ENCODE data around the gene HACD3. TPM values are rescaled to one million over a fixed set of nuclear protein-coding genes. Genes with fewer than 3 reads are reported as not detected.
"Not testable (repeated sequence)": the region's sequence is repeated elsewhere in the genome, so short reads cannot be mapped to it uniquely, and the experiment has no call there.

The HACD3 gene
- polyA plus RNA-seq, 3 donors: 159 to 196 (median 165) TPM

DNA sequence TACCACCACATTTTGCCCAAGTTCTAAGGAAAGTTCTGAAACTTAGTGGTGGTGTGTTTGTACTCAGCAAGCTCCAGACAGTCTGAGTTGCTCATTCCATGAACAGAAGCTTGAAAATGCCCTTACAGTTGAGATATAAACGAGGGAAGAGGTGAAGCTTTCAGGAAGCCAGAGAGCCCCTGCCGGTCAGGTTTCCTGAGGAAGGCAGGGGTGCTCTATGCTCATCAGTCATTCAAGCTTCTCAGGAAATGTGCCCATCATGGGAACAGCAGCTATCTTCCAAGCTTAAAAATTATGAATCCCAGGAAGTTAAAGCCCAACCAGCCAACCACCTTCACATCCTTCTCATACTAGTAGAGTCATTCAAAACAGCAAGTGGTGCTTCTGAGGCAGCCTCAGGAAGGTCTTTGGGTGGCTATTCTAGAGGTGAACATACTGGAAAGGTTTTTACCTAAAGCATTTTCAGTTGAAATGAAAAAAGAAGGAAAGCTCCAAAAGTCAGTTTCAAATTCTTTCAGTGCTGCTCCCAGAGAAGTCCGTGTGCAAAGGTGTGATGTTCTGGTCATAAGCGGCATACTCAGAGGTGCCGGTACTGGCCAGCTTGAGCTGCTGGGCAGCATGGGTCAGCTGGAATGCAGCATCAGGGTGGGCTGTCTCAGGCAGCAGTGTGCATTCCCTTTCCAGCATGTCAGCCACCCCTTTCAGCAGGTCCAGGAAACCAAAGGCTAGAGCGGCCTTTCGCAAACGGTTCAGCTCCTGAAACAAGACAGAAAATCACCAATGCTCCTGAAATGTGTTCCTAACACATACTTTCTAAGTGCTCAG lies 48.9 kb downstream of the HACD3 start:
- DNase-seq (ENCODE audit: extremely low read depth in 1 of 11, low read depth in 9 of 11, low spot score in 4 of 11): no peak

DNA sequence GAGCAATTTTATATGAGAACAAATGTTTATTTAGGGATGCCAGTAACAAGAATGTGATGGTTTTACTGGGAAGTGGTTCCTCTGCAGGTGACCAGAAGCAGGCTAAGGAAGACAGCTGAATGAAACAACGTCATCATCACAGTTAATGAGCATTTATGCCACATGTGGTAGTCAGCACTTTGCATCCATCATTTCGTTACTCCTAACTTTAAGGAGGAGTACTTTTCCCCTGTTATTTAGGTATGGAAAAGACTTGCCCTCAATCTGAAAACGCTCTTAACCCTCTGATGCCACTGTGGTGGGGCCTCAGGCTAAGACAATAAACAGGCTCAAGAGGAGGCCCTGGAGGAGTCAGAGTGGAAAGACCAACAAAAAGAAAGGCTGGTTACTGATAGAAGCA lies 49.5 kb downstream of the HACD3 start:
- no peak for DNase-seq (ENCODE audit: extremely low read depth in 1 of 11, low read depth in 9 of 11, low spot score in 4 of 11)

GRCh38 chr15:65580287-65580686 lies 50.0 kb downstream of the HACD3 start:
- no peak for DNase-seq (ENCODE audit: extremely low read depth in 1 of 11, low read depth in 9 of 11, low spot score in 4 of 11)

GRCh38 chr15:65583701-65584100 lies 53.4 kb downstream of the HACD3 start:
- peak in 7 of 11 donors; percentile 3 to 35 (median 23) for DNase-seq (ENCODE audit: extremely low read depth in 1 of 11, low read depth in 9 of 11, low spot score in 4 of 11)

DNA sequence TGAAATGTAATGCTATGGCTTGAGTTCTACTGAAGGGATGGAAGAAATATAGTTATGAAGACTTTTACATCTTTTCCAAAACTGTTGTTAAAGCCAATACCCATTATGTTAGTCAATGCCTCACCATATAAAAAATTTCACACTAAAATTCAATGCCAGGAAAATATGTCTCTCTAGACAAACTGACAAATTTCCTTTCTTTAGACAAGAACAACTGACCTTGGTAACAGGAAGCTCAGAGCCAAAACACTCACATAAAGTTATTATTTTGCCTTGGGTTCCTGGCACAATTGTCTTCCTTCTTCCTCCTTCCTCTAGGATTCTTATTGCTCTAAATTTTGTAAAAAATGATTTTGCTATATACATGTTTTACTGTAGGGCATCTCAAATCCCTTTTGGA lies 54.0 kb downstream of the HACD3 start:
- DNase-seq (ENCODE audit: extremely low read depth in 1 of 11, low read depth in 9 of 11, low spot score in 4 of 11): no peak

GRCh38 chr15:65587094-65587493 lies 56.8 kb downstream of the HACD3 start:
- DNase-seq (ENCODE audit: extremely low read depth in 1 of 11, low read depth in 9 of 11, low spot score in 4 of 11): no peak

DNA sequence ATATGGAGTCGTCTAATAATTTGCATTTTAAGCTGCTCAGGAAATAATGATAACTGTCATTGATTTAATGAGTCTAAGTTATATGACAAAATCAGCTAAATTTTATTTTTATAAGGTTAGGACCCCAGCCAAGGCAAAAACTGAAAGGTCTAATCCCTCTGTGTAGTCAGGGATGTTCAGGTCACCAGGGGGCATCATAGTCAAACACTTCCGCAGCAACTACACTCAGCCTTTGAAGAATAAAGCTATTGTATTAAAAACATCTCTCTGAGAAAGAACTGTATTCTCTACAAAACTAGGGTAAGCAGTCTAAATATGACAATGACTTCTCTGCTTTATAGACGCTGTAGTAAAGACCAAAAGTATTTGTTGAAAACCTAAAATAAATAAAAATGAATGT lies 65.7 kb downstream of the HACD3 start:
- DNase-seq (ENCODE audit: extremely low read depth in 1 of 11, low read depth in 9 of 11, low spot score in 4 of 11): no peak

GRCh38 chr15:65598468-65598867 lies 68.2 kb downstream of the HACD3 start:
- no peak for DNase-seq (ENCODE audit: extremely low read depth in 1 of 11, low read depth in 9 of 11, low spot score in 4 of 11)

DNA sequence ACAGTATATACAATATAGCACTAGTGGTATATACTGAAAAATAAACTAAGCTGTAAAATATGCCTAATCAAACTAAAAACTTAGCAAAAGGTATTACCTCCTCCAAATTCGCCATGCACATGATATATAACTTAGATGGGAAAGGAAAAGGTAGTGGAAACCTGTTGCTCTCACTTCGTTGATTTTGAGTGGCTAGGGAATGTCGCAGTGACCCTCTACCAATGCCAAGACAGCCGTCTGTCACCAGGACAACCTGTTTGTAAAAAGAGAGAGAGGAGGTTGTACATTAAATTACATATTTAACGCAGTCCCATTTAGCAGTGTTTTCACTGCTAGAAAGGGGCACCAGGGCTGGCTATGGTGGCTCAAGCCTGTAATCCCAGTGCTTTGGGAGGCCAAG lies 69.4 kb downstream of the HACD3 start:
- no peak for DNase-seq (ENCODE audit: extremely low read depth in 1 of 11, low read depth in 9 of 11, low spot score in 4 of 11)

- no peak for DNase-seq (ENCODE audit: extremely low read depth in 1 of 11, low read depth in 9 of 11, low spot score in 4 of 11)
Observed at GRCh38 chr15:65603134-65603533, 72.9 kb downstream of the HACD3 start.

- no peak for DNase-seq (ENCODE audit: extremely low read depth in 1 of 11, low read depth in 9 of 11, low spot score in 4 of 11)
Observed at GRCh38 chr15:65603559-65603958, 73.3 kb downstream of the HACD3 start.

DNA sequence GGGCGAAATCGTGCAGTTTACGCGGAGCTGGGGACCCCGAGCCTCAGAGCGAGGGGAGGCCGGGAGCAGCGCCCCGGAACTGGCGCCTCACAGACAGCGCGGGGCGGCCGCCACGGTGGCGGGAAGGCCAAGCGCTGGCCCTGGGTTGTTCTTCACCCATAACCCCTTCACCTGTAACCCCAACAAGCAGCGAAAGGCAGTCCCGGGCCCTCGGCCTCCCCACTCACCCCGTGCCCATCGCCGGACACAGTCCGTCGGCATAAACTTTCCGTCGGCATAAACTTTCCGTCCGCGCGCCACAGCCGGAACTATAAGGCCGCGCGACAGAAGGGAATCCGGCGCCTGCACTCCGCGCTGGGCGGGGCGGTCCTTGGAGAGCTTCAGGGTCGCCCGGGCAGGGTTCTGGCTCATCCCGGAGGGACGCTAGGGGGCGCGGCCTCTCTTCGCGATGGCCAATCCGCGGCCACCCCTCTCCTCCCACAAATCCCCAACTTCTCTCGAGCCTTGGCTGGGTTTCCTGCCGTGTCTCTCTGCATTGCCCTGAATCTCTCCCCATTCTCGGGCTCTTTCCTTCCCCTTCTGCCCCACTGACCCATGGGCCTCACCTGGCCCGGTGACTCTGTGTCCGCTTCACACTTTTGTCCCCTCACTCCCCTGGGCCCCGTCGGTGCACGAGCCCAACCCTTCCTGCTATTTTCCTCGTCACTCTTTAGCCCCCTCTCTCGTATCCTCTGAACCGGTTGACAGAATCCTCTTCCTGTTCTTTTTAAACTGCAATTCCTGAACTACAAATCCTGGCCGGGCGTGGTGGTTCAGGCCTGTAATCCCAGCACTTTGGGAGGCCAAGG lies 80.8 kb downstream of the HACD3 start, which contains the start of gene INTS14:
Gene INTS14 (minus strand): TSS at position 261 of the 848 bp plus-strand sequence. CDS start 3,751 bp downstream, outside the sequence.
- DNase-seq (ENCODE audit: extremely low read depth in 1 of 11, low read depth in 9 of 11, low spot score in 4 of 11): peak; percentile 84 to 97 (median 95)

DNA sequence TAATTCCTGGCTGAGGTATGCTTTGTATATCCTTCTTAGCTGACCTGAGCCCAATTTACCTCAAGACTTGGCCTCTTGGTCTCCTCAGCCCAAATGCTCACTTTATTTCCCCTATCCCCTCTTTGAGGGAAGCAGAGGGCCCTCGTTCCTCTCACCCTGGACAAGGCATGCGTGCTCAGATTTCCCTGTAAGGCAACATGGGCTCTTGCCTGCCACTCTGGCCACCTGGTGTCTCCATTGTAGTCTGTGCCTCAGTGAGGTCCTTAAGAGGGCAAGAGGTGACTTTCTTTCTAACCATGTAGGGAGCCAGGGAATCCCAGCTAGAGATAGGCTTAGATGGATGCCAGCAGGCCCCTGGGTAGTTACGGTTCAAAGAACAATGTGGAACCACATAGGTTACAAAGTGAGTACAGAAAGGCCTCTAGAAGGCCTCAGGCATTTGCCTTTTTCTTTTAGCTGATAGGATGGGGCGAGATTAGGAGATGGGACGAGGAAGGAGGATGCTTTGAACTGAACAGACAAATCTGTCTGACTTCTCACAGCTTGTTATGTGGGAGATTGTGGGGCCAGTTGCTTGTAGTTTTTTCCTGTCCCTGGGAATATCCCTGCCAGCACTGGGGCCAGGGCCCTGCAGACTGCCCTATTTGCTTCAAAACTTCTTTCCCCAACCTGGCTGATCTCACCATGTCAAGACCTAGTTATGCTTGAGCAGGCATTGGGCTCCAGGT lies 81.8 kb downstream of the HACD3 start:
- DNase-seq (ENCODE audit: extremely low read depth in 1 of 11, low read depth in 9 of 11, low spot score in 4 of 11): peak in 2 of 11 donors; percentile 3 to 5

DNA sequence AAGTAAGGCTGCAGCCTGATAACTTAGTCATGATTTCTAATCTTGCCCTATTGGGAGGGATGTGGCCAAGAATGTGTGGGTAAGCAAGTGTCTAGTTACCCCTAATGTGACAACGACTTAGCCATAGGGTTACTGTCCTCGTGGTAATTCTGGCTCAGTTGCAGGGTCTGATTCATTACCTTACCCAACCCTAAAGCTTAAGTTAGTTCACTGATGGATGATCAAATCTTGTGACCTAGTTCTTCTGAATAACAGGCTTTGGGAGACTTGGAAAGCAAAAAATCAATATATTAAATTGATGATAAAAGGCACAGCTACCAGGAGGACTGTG lies 82.3 kb downstream of the HACD3 start:
- no peak for DNase-seq (ENCODE audit: extremely low read depth in 1 of 11, low read depth in 9 of 11, low spot score in 4 of 11)

DNA sequence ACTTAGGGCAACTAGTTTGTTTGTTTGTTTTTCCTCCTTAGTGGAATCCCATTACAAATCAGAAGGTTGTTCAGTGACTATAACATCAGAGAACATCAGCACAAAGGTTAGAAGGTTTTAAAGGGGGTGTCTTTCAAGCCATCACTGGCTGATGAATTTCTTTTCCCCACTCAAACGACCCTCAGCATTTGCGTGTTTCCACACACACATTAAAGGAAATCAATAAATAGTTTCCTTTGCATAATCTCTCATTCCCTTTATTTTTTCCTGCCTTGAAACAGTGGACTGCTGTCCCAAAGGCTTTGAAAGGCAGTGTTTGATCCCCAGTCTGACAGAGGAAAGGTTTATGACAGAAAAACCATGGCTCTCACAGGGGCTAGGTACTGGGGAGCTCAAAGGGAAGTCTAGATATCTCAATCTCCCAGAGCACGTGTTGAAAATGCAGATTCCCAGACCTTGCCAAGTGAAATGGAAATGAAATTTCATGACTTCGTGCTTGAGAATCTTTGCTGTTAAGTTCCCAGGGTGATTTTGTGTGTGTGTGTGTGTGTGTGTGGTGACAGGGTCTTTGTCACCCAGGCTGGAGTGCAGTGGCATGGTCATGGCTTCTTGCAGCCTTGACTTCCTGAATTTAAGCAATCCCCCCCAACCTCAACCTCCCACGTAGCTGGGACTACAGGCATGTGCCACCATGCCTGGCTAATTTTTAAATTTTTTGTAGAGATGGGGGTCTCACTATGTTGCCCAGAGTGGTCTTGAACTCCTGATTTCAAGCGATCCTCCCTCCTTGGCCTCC lies 82.9 kb downstream of the HACD3 start:
- DNase-seq (ENCODE audit: extremely low read depth in 1 of 11, low read depth in 9 of 11, low spot score in 4 of 11): no peak

- DNase-seq (ENCODE audit: extremely low read depth in 1 of 11, low read depth in 9 of 11, low spot score in 4 of 11): not testable (repeated sequence)
Observed at GRCh38 chr15:65615887-65616286, 85.6 kb downstream of the HACD3 start.

- DNase-seq (ENCODE audit: extremely low read depth in 1 of 11, low read depth in 9 of 11, low spot score in 4 of 11): no peak
Observed at GRCh38 chr15:65618560-65619109, 88.4 kb downstream of the HACD3 start.

DNA sequence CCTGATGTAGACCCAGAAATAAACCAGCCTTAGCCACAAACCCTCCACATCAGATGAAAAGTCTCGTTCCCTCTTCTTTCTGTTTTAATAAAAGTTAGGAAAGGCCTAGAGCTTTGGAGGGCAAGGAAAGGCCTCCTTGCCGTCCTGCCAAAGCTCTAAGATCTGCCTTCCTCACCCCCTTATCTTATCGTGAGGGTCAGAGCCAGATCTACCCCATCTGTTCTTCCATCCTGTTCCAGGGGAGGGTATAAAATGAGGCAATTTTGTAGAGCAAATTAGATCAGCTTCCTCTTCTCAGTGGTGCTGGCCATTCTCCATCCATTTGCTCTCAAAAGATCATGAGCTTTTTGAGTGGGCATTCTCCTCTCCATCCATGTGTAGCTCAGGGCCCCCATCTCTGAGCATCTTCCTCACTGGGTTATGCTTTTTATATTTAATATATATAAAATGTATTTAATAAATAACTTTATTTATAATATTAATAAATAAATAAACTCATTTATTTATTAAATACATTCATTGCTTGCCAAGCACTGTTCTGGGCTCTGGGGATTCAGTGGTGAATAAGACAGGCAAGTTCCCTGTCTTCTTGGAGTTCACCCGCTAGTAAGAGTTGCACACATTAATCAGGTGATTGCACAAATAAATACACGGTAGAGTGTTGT lies 89.5 kb downstream of the HACD3 start:
- no peak for DNase-seq (ENCODE audit: extremely low read depth in 1 of 11, low read depth in 9 of 11, low spot score in 4 of 11)
